Type B pancreatic cell (in vitro differentiated cells): ENCODE data around the gene OR52D1. TPM values are rescaled to one million over a fixed set of nuclear protein-coding genes. Genes with fewer than 3 reads are reported as not detected.

ENCODE experiments used
- DNase-seq: peaks from one replicate; pipeline ENCODE4 v3.0.0; 2021; ENCODE audit warnings: mixed read lengths; ENCODE audit not compliant: unreplicated experiment; ENCODE audit errors: extremely low spot score
- H3K27ac Mint-ChIP-seq: 2 replicates; pipeline ENCODE4 v1.8.0; 2021; ENCODE audit warnings: mild to moderate bottlenecking, mixed read lengths
- H3K27me3 Mint-ChIP-seq: 2 replicates; pipeline ENCODE4 v1.8.0; 2021; ENCODE audit warnings: mixed read lengths
- H3K36me3 Mint-ChIP-seq: 2 replicates; pipeline ENCODE4 v1.8.0; 2021; ENCODE audit warnings: mixed read lengths
- H3K4me1 Mint-ChIP-seq: one replicate; pipeline ENCODE4 v1.8.0; 2021; ENCODE audit warnings: mixed read lengths; ENCODE audit not compliant: unreplicated experiment
- H3K4me3 Mint-ChIP-seq: 2 replicates; pipeline ENCODE4 v1.8.0; 2021; ENCODE audit warnings: mild to moderate bottlenecking, mixed read lengths
- H3K9me3 Mint-ChIP-seq: 2 replicates; pipeline ENCODE4 v1.8.0; 2021; ENCODE audit warnings: mixed read lengths
- total RNA-seq: library from RNA; stranded (reverse); gene quantifications from 2 replicates; pipeline ENCODE4 v1.2.1, GENCODE V29; 2021; ENCODE audit warnings: low replicate concordance
- TF ChIP-seq, protein P1 (sequence below): fragments of 200-600 bp; sonication (generic); conservative IDR thresholded peaks from 2 replicates; pipeline ENCODE4 v1.5.0; 2021; ENCODE audit warnings: antibody characterized with exemption, mild to moderate bottlenecking

Gene OR52D1
- total RNA-seq, 1 donor from 2014 or later: not detected

DNA sequence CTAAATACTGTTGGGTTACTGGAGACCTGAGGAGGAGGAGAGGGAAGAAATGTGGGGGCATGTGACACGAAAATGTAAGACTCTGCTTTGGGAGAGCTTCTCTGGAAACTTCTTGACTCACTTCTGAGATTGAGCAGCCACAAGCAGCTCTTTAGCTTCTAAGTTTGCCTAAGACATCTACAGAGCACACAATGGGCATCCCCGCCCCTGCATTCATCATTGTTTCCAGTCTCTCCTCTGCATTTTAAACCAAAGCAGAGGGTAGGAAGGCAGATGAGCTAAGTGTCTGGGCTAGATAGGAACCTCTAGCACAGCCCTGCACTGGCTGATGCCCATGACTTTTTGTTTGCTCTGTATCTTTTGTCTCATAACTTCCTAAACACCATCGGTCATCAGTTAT lies 2.1 kb upstream of the OR52D1 start:
- H3K4me1 Mint-ChIP-seq: no peaks in the 10 kb centered on the region

DNA sequence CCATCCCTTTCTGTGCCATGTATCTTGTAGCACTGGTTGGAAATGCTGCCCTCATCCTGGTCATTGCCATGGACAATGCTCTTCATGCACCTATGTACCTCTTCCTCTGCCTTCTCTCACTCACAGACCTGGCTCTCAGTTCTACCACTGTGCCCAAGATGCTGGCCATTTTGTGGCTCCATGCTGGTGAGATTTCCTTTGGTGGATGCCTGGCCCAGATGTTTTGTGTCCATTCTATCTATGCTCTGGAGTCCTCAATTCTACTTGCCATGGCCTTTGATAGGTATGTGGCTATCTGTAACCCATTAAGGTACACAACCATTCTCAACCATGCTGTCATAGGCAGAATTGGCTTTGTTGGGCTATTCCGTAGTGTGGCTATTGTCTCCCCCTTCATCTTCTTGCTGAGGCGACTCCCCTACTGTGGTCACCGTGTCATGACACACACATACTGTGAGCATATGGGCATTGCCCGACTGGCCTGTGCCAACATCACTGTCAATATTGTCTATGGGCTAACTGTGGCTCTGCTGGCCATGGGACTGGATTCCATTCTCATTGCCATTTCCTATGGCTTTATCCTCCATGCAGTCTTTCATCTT lies 414 bp downstream of the OR52D1 start:
- Mint-ChIP-seq H3K36me3 (no peaks in the 10 kb centered on the region), H3K4me3 (no peak overlapping the region), H3K27me3 (peaks cover 5% of the 10 kb centered on the region), H3K9me3 (no peaks in the 10 kb centered on the region), H3K4me1 (no peaks in the 10 kb centered on the region), H3K27ac (no peak overlapping the region)
- TF ChIP-seq, protein P1, sequence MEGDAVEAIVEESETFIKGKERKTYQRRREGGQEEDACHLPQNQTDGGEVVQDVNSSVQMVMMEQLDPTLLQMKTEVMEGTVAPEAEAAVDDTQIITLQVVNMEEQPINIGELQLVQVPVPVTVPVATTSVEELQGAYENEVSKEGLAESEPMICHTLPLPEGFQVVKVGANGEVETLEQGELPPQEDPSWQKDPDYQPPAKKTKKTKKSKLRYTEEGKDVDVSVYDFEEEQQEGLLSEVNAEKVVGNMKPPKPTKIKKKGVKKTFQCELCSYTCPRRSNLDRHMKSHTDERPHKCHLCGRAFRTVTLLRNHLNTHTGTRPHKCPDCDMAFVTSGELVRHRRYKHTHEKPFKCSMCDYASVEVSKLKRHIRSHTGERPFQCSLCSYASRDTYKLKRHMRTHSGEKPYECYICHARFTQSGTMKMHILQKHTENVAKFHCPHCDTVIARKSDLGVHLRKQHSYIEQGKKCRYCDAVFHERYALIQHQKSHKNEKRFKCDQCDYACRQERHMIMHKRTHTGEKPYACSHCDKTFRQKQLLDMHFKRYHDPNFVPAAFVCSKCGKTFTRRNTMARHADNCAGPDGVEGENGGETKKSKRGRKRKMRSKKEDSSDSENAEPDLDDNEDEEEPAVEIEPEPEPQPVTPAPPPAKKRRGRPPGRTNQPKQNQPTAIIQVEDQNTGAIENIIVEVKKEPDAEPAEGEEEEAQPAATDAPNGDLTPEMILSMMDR: no peak
- DNase-seq: no peak

More for the DNA sequence above, 2.1 kb upstream of the OR52D1 start:
- H3K9me3 Mint-ChIP-seq: no peaks in the 10 kb centered on the region
- no peak overlapping the region for H3K27ac Mint-ChIP-seq
- H3K27me3 Mint-ChIP-seq: peaks cover 8% of the 10 kb centered on the region
- no peak overlapping the region for H3K4me3 Mint-ChIP-seq
- TF ChIP-seq, protein P1: no peak
- no peaks in the 10 kb centered on the region for H3K36me3 Mint-ChIP-seq
- no peak for DNase-seq

DNA sequence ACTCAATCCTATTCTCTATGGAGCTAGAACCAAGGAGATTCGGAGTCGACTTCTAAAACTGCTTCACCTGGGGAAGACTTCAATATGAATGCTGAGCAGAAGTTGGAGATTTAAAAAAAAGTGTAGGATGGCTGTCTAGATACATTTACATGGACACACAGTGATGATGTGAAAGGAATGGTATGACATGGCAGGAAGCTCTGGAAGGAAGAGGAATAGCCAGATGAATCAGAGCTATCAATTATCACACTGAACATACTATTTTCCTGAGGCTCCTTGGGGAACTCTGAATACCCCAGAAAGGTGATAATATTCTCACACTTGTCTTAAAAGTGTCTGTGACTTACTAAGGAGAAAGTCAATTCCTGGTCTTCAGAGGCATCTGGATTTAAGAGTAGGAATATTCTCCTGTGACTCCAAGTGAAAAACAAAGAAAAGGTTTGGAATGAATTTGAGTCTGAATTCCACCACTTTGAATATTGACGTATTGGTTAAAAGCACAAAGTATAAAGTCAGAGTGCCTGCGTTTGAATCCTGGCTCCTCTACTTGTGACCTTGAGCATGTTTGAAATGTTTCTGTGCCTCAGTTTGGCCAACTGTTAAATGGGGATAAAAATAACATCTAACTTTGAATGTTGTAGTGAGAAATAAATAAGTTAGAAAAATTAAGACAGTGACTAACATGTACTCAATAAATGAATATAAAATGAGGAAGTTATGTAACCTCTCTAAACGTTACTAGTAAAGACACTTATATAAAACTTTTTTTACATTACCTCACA lies 1.3 kb downstream of the OR52D1 start:
- Mint-ChIP-seq H3K36me3 (no peaks in the 10 kb centered on the region), H3K27ac (no peak overlapping the region), H3K4me3 (no peak overlapping the region), H3K4me1 (no peaks in the 10 kb centered on the region), H3K9me3 (no peaks in the 10 kb centered on the region), H3K27me3 (peaks cover 3% of the 10 kb centered on the region)
- TF ChIP-seq, protein P1: no peak
- no peak for DNase-seq

DNA sequence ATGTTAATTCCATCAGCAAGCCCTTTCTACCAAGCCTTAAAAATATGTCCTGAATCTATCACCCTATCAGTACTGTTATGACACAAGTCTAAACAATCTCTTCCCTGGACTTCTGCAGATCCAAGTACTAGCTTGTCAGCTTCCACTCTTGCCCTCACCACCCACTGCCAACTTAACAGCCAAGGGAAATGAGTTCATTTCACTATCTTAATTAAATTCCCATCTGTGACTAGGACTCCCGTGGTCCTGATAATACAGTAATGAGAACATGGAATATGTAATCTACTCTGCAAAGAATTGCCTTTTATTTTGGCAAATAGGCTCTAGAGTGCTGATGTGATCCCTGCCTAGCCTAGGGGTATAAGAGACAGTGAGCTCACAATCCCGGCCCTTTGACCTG lies 11.2 kb downstream of the OR52D1 start:
- Mint-ChIP-seq H3K4me1 (no peaks in the 10 kb centered on the region), H3K27me3 (no peaks in the 10 kb centered on the region), H3K27ac (no peak overlapping the region), H3K4me3 (no peak overlapping the region), H3K9me3 (no peaks in the 10 kb centered on the region), H3K36me3 (no peaks in the 10 kb centered on the region)
- DNase-seq: no peak
- TF ChIP-seq, protein P1: no peak

DNA sequence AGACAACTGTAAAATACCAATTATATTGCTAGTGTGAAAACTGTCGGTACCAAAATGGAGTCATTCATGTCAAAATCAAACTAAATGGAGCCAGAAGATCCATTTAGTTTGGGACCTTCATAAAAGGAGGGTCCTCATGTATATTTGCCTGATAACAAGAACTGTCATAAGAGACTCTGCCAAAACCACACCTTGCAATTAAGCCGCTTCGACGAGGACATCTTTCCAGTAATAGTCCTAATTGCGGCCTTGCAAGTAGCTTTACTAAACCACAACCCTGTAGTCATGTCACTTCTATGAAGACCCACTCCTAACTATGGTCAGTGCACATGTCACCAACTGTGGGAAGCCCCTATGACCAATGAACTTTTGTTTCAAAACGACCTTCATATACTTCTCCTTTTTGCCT lies 11.9 kb downstream of the OR52D1 start:
- TF ChIP-seq, protein P1: no peak
- H3K27me3 Mint-ChIP-seq: no peaks in the 10 kb centered on the region
- no peaks in the 10 kb centered on the region for H3K4me1 Mint-ChIP-seq
- DNase-seq: no peak
- H3K9me3 Mint-ChIP-seq: no peaks in the 10 kb centered on the region
- no peak overlapping the region for H3K4me3 Mint-ChIP-seq
- H3K36me3 Mint-ChIP-seq: no peaks in the 10 kb centered on the region
- H3K27ac Mint-ChIP-seq: no peak overlapping the region
